IMR-90 (cell line): ENCODE measurements around the gene F2RL1. TPM values are rescaled to one million over a fixed set of nuclear protein-coding genes. Genes with fewer than 3 reads are reported as not detected.

Experiments used
- ATAC-seq: fragments of 200-7000 bp; cut with Tn5 transposase; 2 replicates; pipeline ENCODE4 v1.9.1; 2020; ENCODE audit warnings: low read depth, mild to moderate bottlenecking, moderate library complexity
- BruUV-seq: library from RNA; stranded (reverse); fragments of 400-500 nt; replicated peaks from 2 replicates; lab custom pipeline; 2021; lab: Mats Ljungman, UMichigan
- CTCF ChIA-PET: fragments of 300-600 bp; formaldehyde crosslinking; extraction: SDS; loops from one replicate; lab custom pipeline; 2021; ENCODE audit warnings: antibody characterized with exemption; lab: Yijun Ruan, JAX
- POLR2A ChIA-PET: fragments of 300-600 bp; sonication (Branson Sonifier 250); formaldehyde crosslinking; loops from one replicate; lab custom pipeline; 2022; ENCODE audit warnings: antibody characterized with exemption; ENCODE audit not compliant: unreplicated experiment; lab: Charles Lee
- DNase-seq: peaks from one replicate; pipeline ENCODE4 v3.0.0; 2013
- H2AFZ ChIP-seq: replicated peaks from 2 replicates; pipeline ENCODE3; 2013; ENCODE audit warnings: low read length, mild to moderate bottlenecking; ENCODE audit not compliant: poor library complexity
- H2AK5ac ChIP-seq: 2 replicates; pipeline ENCODE4 v1.6.1; 2013; ENCODE audit warnings: low read depth, low read length, inconsistent platforms
- H2AK9ac ChIP-seq: replicated peaks from 2 replicates; pipeline ENCODE3; 2013; ENCODE audit warnings: mild to moderate bottlenecking, low read depth, low read length, moderate library complexity; ENCODE audit not compliant: poor library complexity
- H2BK120ac ChIP-seq: 2 replicates; pipeline ENCODE4 v1.6.1; 2013; ENCODE audit warnings: low read depth, low read length, inconsistent platforms
- H2BK15ac ChIP-seq: 3 replicates; pipeline ENCODE4 v1.6.1; 2013; ENCODE audit warnings: low read depth, low read length, inconsistent platforms
- H2BK20ac ChIP-seq: 2 replicates; pipeline ENCODE4 v1.6.1; 2013; ENCODE audit warnings: low read depth, mild to moderate bottlenecking, inconsistent platforms, low read length, moderate library complexity
- H2BK5ac ChIP-seq: 2 replicates; pipeline ENCODE4 v1.6.1; 2013; ENCODE audit warnings: mild to moderate bottlenecking, low read depth, low read length, inconsistent platforms; ENCODE audit not compliant: poor library complexity, severe bottlenecking
- H3K14ac ChIP-seq: replicated peaks from 2 replicates; pipeline ENCODE4 v1.6.1; 2013; ENCODE audit warnings: low read depth, low read length, inconsistent platforms
- H3K18ac ChIP-seq: 2 replicates; pipeline ENCODE4 v1.6.1; 2013; ENCODE audit warnings: low read depth, low read length, control low read depth
- H3K23ac ChIP-seq: 2 replicates; pipeline ENCODE4 v1.6.1; 2013; ENCODE audit warnings: low read depth, low read length, inconsistent platforms
- H3K27ac ChIP-seq: 2 replicates; pipeline ENCODE4 v1.5.1; 2013; ENCODE audit warnings: mild to moderate bottlenecking, control low read depth, low read length; ENCODE audit not compliant: insufficient read depth
- H3K27me3 ChIP-seq: 2 replicates; pipeline ENCODE4 v1.6.1; 2013; ENCODE audit warnings: low read length; ENCODE audit not compliant: control insufficient read depth, insufficient read depth
- H3K36me3 ChIP-seq: 2 replicates; pipeline ENCODE4 v1.6.1; 2013; ENCODE audit warnings: low read length, mixed read lengths; ENCODE audit not compliant: control insufficient read depth, insufficient read depth
- H3K4ac ChIP-seq: 2 replicates; pipeline ENCODE4 v1.6.1; 2013; ENCODE audit warnings: low read depth, low read length, inconsistent platforms
- H3K4me1 ChIP-seq: 2 replicates; pipeline ENCODE4 v1.6.1; 2013; ENCODE audit warnings: low read length, mixed read lengths; ENCODE audit not compliant: control insufficient read depth, insufficient read depth
- H3K4me2 ChIP-seq: 2 replicates; pipeline ENCODE4 v1.6.1; 2013; ENCODE audit warnings: low read depth, mild to moderate bottlenecking, control low read depth, low read length, moderate library complexity
- H3K4me3 ChIP-seq: 2 replicates; pipeline ENCODE4 v1.5.1; 2013; ENCODE audit warnings: low read depth, mild to moderate bottlenecking, control low read depth, low read length, moderate library complexity; ENCODE audit not compliant: insufficient read depth
- H3K56ac ChIP-seq: 2 replicates; pipeline ENCODE4 v1.6.1; 2013; ENCODE audit warnings: low read length, inconsistent platforms; ENCODE audit not compliant: insufficient read depth; ENCODE audit errors: extremely low read depth
- H3K79me1 ChIP-seq, 2 experiments: 2 replicates each; pipeline ENCODE4 v1.6.1; 2013; ENCODE audit warnings: low read length in 2 of 2, inconsistent platforms in 1 of 2, low read depth in 1 of 2
- H3K9ac ChIP-seq: 2 replicates; pipeline ENCODE4 v1.6.1; 2013; ENCODE audit warnings: low read depth, low read length, control low read depth
- H3K9me1 ChIP-seq: 2 replicates; pipeline ENCODE4 v1.6.1; 2013; ENCODE audit warnings: low read length, inconsistent platforms; ENCODE audit not compliant: insufficient read depth
- H3K9me3 ChIP-seq: 2 replicates; pipeline ENCODE4 v1.6.1; 2013; ENCODE audit warnings: low read length; ENCODE audit not compliant: control insufficient read depth, insufficient read depth
- H4K20me1 ChIP-seq: 2 replicates; pipeline ENCODE4 v1.6.1; 2013; ENCODE audit warnings: low read length, inconsistent platforms; ENCODE audit not compliant: insufficient read depth
- H4K5ac ChIP-seq: 2 replicates; pipeline ENCODE4 v1.6.1; 2013; ENCODE audit warnings: mild to moderate bottlenecking, low read depth, low read length, control low read depth
- H4K8ac ChIP-seq, 2 experiments: 2 replicates each; pipeline ENCODE4 v1.6.1; 2013; ENCODE audit warnings: low read depth in 2 of 2, low read length in 2 of 2, control low read depth in 1 of 2, inconsistent platforms in 1 of 2
- H4K91ac ChIP-seq: 2 replicates; pipeline ENCODE4 v1.6.1; 2013; ENCODE audit warnings: low read depth, low read length, inconsistent platforms; ENCODE audit not compliant: insufficient read depth
- BHLHE40 ChIP-seq: fragments of 150-350 bp; IDR thresholded peaks from 2 replicates; pipeline ENCODE4 v1.6.1; 2016; ENCODE audit warnings: mild to moderate bottlenecking, low read depth, low read length
- CEBPB ChIP-seq: IDR thresholded peaks from 2 replicates; pipeline ENCODE4 v1.6.1; 2012; ENCODE audit warnings: low read depth, low read length, improper control_type of control experiment
- CHD1 ChIP-seq: IDR thresholded peaks from 2 replicates; pipeline ENCODE4 v1.6.1; 2012; ENCODE audit warnings: low read depth, low read length, improper control_type of control experiment
- ELK1 ChIP-seq: fragments of 150-350 bp; IDR thresholded peaks from 2 replicates; pipeline ENCODE4 v1.6.1; 2016; ENCODE audit warnings: low read depth, mild to moderate bottlenecking, low read length, moderate library complexity, borderline replicate concordance
- FOS ChIP-seq: fragments of 150-350 bp; IDR thresholded peaks from 2 replicates; pipeline ENCODE4 v1.6.1; 2016; ENCODE audit warnings: low read depth, low read length
- MAFK ChIP-seq: IDR thresholded peaks from 2 replicates; pipeline ENCODE4 v1.6.1; 2012; ENCODE audit warnings: low read depth, low read length, improper control_type of control experiment
- MAZ ChIP-seq: IDR thresholded peaks from 2 replicates; pipeline ENCODE4 v1.6.1; 2012; ENCODE audit warnings: low read depth, mild to moderate bottlenecking, low read length, improper control_type of control experiment, moderate library complexity, borderline replicate concordance
- MXI1 ChIP-seq: IDR thresholded peaks from 2 replicates; pipeline ENCODE4 v1.6.1; 2012; ENCODE audit warnings: low read depth, mild to moderate bottlenecking, low read length, moderate library complexity, borderline replicate concordance
- NFE2L2 ChIP-seq: fragments of 150-350 bp; IDR thresholded peaks from 2 replicates; pipeline ENCODE4 v1.6.1; 2016; ENCODE audit warnings: low read depth, mild to moderate bottlenecking, low read length
- POLR2A ChIP-seq: IDR thresholded peaks from 2 replicates; pipeline ENCODE4 v1.6.1; 2012; ENCODE audit warnings: mild to moderate bottlenecking, low read depth, low read length
- RFX5 ChIP-seq: IDR thresholded peaks from 2 replicates; pipeline ENCODE4 v1.8.0; 2012; ENCODE audit warnings: low read depth, mild to moderate bottlenecking, low read length, moderate library complexity
- SMC3 ChIP-seq: fragments of 150-350 bp; IDR thresholded peaks from 2 replicates; pipeline ENCODE4 v1.6.1; 2016; ENCODE audit warnings: low read depth, mild to moderate bottlenecking, antibody characterized with exemption, low read length, moderate library complexity
- WGBS, 2 experiments: methylation state at CpG; one replicate each; pipeline versions ENCODE4 v1.1.5 to v1.1.7; 2013; ENCODE audit warnings: missing lambda C conversion rate in 2 of 2; ENCODE audit not compliant: insufficient read length in 1 of 2; ENCODE audit errors: extremely low coverage in 2 of 2; 5-methylcytosine and 5-hydroxymethylcytosine counted together
- dilution Hi-C: fragments of 300-500 bp; cut with HindIII; formaldehyde crosslinking; loops from one replicate; pipeline ENCODE4 v1.14.3; 2018; ENCODE audit warnings: low sequenced_read_pairs; ENCODE audit not compliant: unreplicated experiment
- in situ Hi-C: fragments of 300-500 bp; cut with MboI; formaldehyde crosslinking; loops from 3 replicates; pipeline ENCODE4 v1.14.3; 2019; ENCODE audit warnings: low sequenced_read_pairs, inconsistent platforms, mixed read lengths
- intact Hi-C: fragments of 100-400 bp; cut with micrococcal nuclease; formaldehyde crosslinking; loops from 2 replicates; pipeline ENCODE4 v1.10.0; 2022
- polyA plus RNA-seq, 3 experiments: library from polyadenylated mRNA; depleted of rRNA; stranded (reverse); fragments of >200 nt; gene quantifications; 2 replicates each; pipeline ENCODE4 v1.2.3, GENCODE V29; 2012; ENCODE audit warnings: low replicate concordance in 1 of 3
- total RNA-seq: library from RNA; depleted of rRNA; stranded (reverse); fragments of >200 nt; gene quantifications from 2 replicates; pipeline ENCODE4 v1.2.3, GENCODE V29; 2012
- TF ChIP-seq, protein P1 (sequence below): conservative IDR thresholded peaks from 2 replicates; pipeline ENCODE4 v1.5.1; 2012; ENCODE audit warnings: mild to moderate bottlenecking, low read depth, low read length, improper control_type of control experiment
- TF ChIP-seq, protein P2 (sequence below): fragments of 150-350 bp; IDR thresholded peaks from 2 replicates; pipeline ENCODE4 v1.6.1; 2017; ENCODE audit warnings: mild to moderate bottlenecking, antibody characterized with exemption, low read length, low read depth

Gene F2RL1
- total and polyA plus RNA-seq, 2 of the 4 experiments (the other 2 are of a cell fraction), result 5.6 to 12.4 TPM

DNA sequence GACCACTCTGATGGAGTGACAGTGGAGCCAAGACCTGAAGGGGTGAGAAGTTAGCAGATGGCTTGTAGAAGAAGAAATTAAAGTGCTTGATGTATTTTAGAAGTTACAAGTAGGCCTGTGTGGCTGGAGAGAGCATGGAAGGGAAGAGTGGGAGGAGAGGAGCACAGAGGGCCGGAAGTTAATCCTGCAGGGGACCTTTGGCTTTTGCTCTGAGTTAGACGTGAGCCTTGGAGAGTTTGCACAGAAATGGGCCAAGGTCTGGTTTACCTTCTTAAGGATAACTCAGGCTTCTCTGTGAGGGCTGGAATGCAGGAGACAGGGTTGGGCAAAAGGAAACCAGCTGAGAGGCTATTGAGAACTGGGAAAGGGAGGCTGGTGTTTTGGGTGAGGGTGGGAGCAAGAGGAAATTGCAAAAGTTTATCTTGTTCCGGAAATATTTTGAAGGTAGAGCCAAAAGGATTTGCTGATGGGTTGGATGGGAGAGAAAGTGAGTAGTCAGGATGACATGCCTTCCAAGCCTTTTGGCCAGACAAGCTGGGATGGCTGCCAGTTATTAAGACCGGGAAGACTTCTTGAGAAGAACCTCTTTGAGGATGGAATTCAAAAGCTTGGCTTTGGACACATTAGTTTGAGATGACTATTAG, 17.5 kb upstream of the F2RL1 start:
- DNase-seq (peak; percentile 89), ATAC-seq (no peak)
- no peaks in the 10 kb centered on the region for H3K9me3 ChIP-seq
- BruUV-seq, result no TSS peak
- no peak overlapping the region for H3K4me2 ChIP-seq
- peak overlapping the region in 1 of 2 experiments; percentile 59; a peak in 2 of 4 replicates for H4K8ac ChIP-seq
- no peak overlapping the region for H2AK9ac ChIP-seq
- 0 out of 2 replicates have a peak overlapping the region, but pooled peaks have one; percentile 4 for H3K27ac ChIP-seq
- H2BK20ac ChIP-seq, result peak overlapping the region; percentile 65
- H2BK120ac ChIP-seq, result peak overlapping the region; percentile 73
- in situ Hi-C loops (no loop called here), dilution Hi-C loops (no loop called here), intact Hi-C loops (no loop called here)
- H3K18ac ChIP-seq, result peak overlapping the region; percentile 40; the same call in 1 of the 2 replicates
- H2BK15ac ChIP-seq, result peak overlapping the region; percentile 47; the same call in 2 of the 3 replicates
- H3K9ac ChIP-seq, result no peak overlapping the region
- H3K23ac ChIP-seq, result no peak overlapping the region
- ChIA-PET CTCF (interaction anchor here (0.9 kb wide), 1 partner anchor 27 kb away, joined by 3 read pairs; no protein-coding TSS in a partner anchor), POLR2A (no interaction called here)
- no peak overlapping the region for H3K56ac ChIP-seq
- H4K91ac ChIP-seq, result 0 out of 2 replicates have a peak overlapping the region, but pooled peaks have one; percentile 33
- no peak overlapping the region for H2BK5ac ChIP-seq
- H3K9me1 ChIP-seq, result no peaks in the 10 kb centered on the region
- H4K5ac ChIP-seq, result 0 out of 2 replicates have a peak overlapping the region, but pooled peaks have one; percentile 4
- H3K4me1 ChIP-seq, result peaks cover 9% of the 10 kb centered on the region
- 34% methylated on average over 4 of the region's 4 CpGs; no CpG with 5 or more reads in 1 of the 2 experiments for WGBS, 2 experiments
- no peak overlapping the region for H3K4me3 ChIP-seq
- H3K79me1 ChIP-seq, result no peaks in the 10 kb centered on the region
- peak overlapping the region; percentile 22; the same call in 1 of the 2 replicates for H3K4ac ChIP-seq
- no peaks in the 10 kb centered on the region for H3K36me3 ChIP-seq
- no peak overlapping the region for H2AFZ ChIP-seq
- peaks cover 3% of the 10 kb centered on the region; the same call in 1 of the 2 replicates for H4K20me1 ChIP-seq
- no peaks in the 10 kb centered on the region for H3K27me3 ChIP-seq
- H3K14ac ChIP-seq, result peak overlapping the region; percentile 39; the same call in 1 of the 2 replicates
- peak overlapping the region; percentile 48 for H2AK5ac ChIP-seq
- TF ChIP-seq POLR2A, result no peak
- no peak for TF ChIP-seq RFX5
- no peak for TF ChIP-seq ELK1
- peak; percentile 65; the same call in 1 of the 2 replicates for TF ChIP-seq NFE2L2
- no peak for TF ChIP-seq CHD1
- TF ChIP-seq, protein P1, sequence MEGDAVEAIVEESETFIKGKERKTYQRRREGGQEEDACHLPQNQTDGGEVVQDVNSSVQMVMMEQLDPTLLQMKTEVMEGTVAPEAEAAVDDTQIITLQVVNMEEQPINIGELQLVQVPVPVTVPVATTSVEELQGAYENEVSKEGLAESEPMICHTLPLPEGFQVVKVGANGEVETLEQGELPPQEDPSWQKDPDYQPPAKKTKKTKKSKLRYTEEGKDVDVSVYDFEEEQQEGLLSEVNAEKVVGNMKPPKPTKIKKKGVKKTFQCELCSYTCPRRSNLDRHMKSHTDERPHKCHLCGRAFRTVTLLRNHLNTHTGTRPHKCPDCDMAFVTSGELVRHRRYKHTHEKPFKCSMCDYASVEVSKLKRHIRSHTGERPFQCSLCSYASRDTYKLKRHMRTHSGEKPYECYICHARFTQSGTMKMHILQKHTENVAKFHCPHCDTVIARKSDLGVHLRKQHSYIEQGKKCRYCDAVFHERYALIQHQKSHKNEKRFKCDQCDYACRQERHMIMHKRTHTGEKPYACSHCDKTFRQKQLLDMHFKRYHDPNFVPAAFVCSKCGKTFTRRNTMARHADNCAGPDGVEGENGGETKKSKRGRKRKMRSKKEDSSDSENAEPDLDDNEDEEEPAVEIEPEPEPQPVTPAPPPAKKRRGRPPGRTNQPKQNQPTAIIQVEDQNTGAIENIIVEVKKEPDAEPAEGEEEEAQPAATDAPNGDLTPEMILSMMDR, result no peak
- peak; percentile 50; the same call in 1 of the 2 replicates for TF ChIP-seq CEBPB
- TF ChIP-seq MXI1, result no peak
- no peak for TF ChIP-seq SMC3
- no peak for TF ChIP-seq MAZ
- TF ChIP-seq MAFK, result peak; percentile 20; the same call in 1 of the 2 replicates
- TF ChIP-seq FOS, result no peak
- TF ChIP-seq, protein P2, sequence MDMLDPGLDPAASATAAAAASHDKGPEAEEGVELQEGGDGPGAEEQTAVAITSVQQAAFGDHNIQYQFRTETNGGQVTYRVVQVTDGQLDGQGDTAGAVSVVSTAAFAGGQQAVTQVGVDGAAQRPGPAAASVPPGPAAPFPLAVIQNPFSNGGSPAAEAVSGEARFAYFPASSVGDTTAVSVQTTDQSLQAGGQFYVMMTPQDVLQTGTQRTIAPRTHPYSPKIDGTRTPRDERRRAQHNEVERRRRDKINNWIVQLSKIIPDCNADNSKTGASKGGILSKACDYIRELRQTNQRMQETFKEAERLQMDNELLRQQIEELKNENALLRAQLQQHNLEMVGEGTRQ, result no peak
- TF ChIP-seq BHLHE40, result no peak
